HepG2 (cell line): Measurements from ENCODE around the gene GOT1. TPM values are rescaled to one million over a fixed set of nuclear protein-coding genes. Genes with fewer than 3 reads are reported as not detected.

Experiments used
- FOXA3 ChIP-seq: IDR thresholded peaks from 2 replicates; pipeline ENCODE4 v1.6.1; 2016; ENCODE audit warnings: missing genetic modification reagents, missing compliant biosample characterization
- FOXK1 ChIP-seq: sonication (generic); formaldehyde crosslinking; IDR thresholded peaks from 2 replicates; pipeline ENCODE4 v1.4.0; 2020; ENCODE audit warnings: low read depth, missing genetic modification reagents, borderline replicate concordance
- FOXO1 ChIP-seq: sonication (generic); formaldehyde crosslinking; IDR thresholded peaks from 2 replicates; pipeline ENCODE4 v1.4.0; 2020; ENCODE audit warnings: missing genetic modification reagents
- FOXP4 ChIP-seq: sonication (generic); formaldehyde crosslinking; IDR thresholded peaks from 2 replicates; pipeline ENCODE4 v1.4.0; 2020; ENCODE audit warnings: missing genetic modification reagents
- GZF1 ChIP-seq: sonication (generic); formaldehyde crosslinking; IDR thresholded peaks from 2 replicates; pipeline ENCODE4 v1.5.1; 2020; ENCODE audit warnings: mild to moderate bottlenecking, missing genetic modification reagents
- HDAC2 ChIP-seq: sonication (generic); formaldehyde crosslinking; IDR thresholded peaks from 2 replicates; pipeline ENCODE4 v1.4.0; 2020; ENCODE audit warnings: missing genetic modification reagents
- HOXA3 ChIP-seq: sonication (generic); formaldehyde crosslinking; IDR thresholded peaks from 2 replicates; pipeline ENCODE4 v1.5.0; 2020; ENCODE audit warnings: missing genetic modification reagents
- MTF1 ChIP-seq: sonication (generic); formaldehyde crosslinking; IDR thresholded peaks from 2 replicates; pipeline ENCODE4 v1.5.0; 2020; ENCODE audit warnings: missing genetic modification reagents
- PHF5A ChIP-seq: IDR thresholded peaks from one replicate; pipeline ENCODE4 v1.6.1; 2018; ENCODE audit warnings: low read depth, missing genetic modification reagents; ENCODE audit not compliant: unreplicated experiment
- PPARG ChIP-seq: conservative IDR thresholded peaks from 2 replicates; pipeline ENCODE4 v1.6.1; 2016; ENCODE audit warnings: missing biosample characterization, missing genetic modification reagents
- SIX1 ChIP-seq: sonication (generic); formaldehyde crosslinking; IDR thresholded peaks from 2 replicates; pipeline ENCODE4 v1.4.0; 2020; ENCODE audit warnings: missing genetic modification reagents, borderline replicate concordance
- SOX5 ChIP-seq: IDR thresholded peaks from 2 replicates; pipeline ENCODE4 v1.6.1; 2016; ENCODE audit warnings: borderline replicate concordance
- TARDBP ChIP-seq: sonication (generic); formaldehyde crosslinking; IDR thresholded peaks from 2 replicates; pipeline ENCODE4 v1.8.0; 2022; ENCODE audit warnings: mild to moderate bottlenecking, missing genetic modification reagents
- TGIF2 ChIP-seq: IDR thresholded peaks from 2 replicates; pipeline ENCODE4 v1.6.1; 2016; ENCODE audit warnings: control low read depth, missing compliant biosample characterization
- ZBTB8A ChIP-seq: sonication (generic); formaldehyde crosslinking; IDR thresholded peaks from 2 replicates; pipeline ENCODE4 v1.4.0; 2020; ENCODE audit warnings: mild to moderate bottlenecking, low read depth, missing genetic modification reagents, borderline replicate concordance
- ZFP37 ChIP-seq: sonication (generic); formaldehyde crosslinking; IDR thresholded peaks from 2 replicates; pipeline ENCODE4 v1.4.0; 2020; ENCODE audit warnings: missing genetic modification reagents, borderline replicate concordance
- ZMYM4 ChIP-seq: sonication (generic); formaldehyde crosslinking; IDR thresholded peaks from 2 replicates; pipeline ENCODE4 v1.8.1; 2023; ENCODE audit warnings: mild to moderate bottlenecking, missing genetic modification reagents
- ZNF512B ChIP-seq: sonication (generic); formaldehyde crosslinking; IDR thresholded peaks from 2 replicates; pipeline ENCODE4 v1.5.1; 2020; ENCODE audit warnings: missing genetic modification reagents, mild to moderate bottlenecking, borderline replicate concordance
- ZNF652 ChIP-seq: IDR thresholded peaks from 2 replicates; pipeline ENCODE4 v1.6.1; 2016; ENCODE audit warnings: low read depth, borderline replicate concordance
- ZNF709 ChIP-seq: sonication (generic); formaldehyde crosslinking; IDR thresholded peaks from 2 replicates; pipeline ENCODE4 v1.5.0; 2020; ENCODE audit warnings: mild to moderate bottlenecking, missing genetic modification reagents
- ZNF740 ChIP-seq: sonication (generic); formaldehyde crosslinking; IDR thresholded peaks from 2 replicates; pipeline ENCODE4 v1.4.0; 2020; ENCODE audit warnings: missing genetic modification reagents
- ZNF747 ChIP-seq: sonication (generic); formaldehyde crosslinking; IDR thresholded peaks from 2 replicates; pipeline ENCODE4 v1.8.1; 2023; ENCODE audit warnings: missing genetic modification reagents, mild to moderate bottlenecking, borderline replicate concordance
- ZNF850 ChIP-seq: sonication (generic); formaldehyde crosslinking; conservative IDR thresholded peaks from 2 replicates; pipeline ENCODE4 v1.9.0; 2021; ENCODE audit warnings: mild to moderate bottlenecking, missing genetic modification reagents
- ZNF878 ChIP-seq: sonication (generic); formaldehyde crosslinking; IDR thresholded peaks from 2 replicates; pipeline ENCODE4 v1.8.1; 2023; ENCODE audit warnings: mild to moderate bottlenecking, missing genetic modification reagents, moderate library complexity
- polyA plus RNA-seq, 8 experiments: library from polyadenylated mRNA; depleted of rRNA in 3 of 8; stranded (reverse) in 7 of 8; unstranded in 1 of 8; fragments of >200 nt; fragmentation: Illumina TruSeq in 4 of 8; extraction: Trizol in 4 of 8; gene quantifications; 2 replicates each; pipeline versions ENCODE4 v1.2.1 to v1.2.3, GENCODE V29; 2011 to 2016; ENCODE audit warnings: low read depth in 4 of 8, missing spikeins in 1 of 8, mixed read lengths in 1 of 8; ENCODE audit not compliant: insufficient read depth in 1 of 8
- total RNA-seq, 5 experiments: library from RNA; depleted of rRNA; stranded (reverse); fragments of >200 nt; fragmentation: Illumina TruSeq; extraction: Trizol; gene quantifications; 2 replicates each; pipeline ENCODE4 v1.2.3, GENCODE V29; 2016; ENCODE audit warnings: low read depth in 1 of 5
- TF ChIP-seq, protein P1 (sequence below): sonication (generic); formaldehyde crosslinking; IDR thresholded peaks from 2 replicates; pipeline ENCODE4 v1.8.0; 2022; ENCODE audit warnings: mild to moderate bottlenecking, missing genetic modification reagents, moderate library complexity

Gene GOT1
- total and polyA plus RNA-seq, 2 of the 13 experiments (the other 11 are each of a cell fraction or from before 2014, with no cell fraction given): 81.2 to 102 TPM

- TF ChIP-seq ZNF512B (peak; percentile 26; the same call in 1 of the 2 replicates), FOXP4 (peak; percentile 92), HDAC2 (CRISPR knock-in tag) (peak; percentile 51; the same call in 1 of the 2 replicates), ZNF747 (CRISPR knock-in tag) (no peak), TGIF2 (CRISPR knock-in tag) (no peak), FOXO1 (CRISPR knock-in tag) (peak; percentile 67; the same call in 1 of the 2 replicates), SOX5 (CRISPR knock-in tag) (peak; percentile 61; the same call in 1 of the 2 replicates), PHF5A (CRISPR knock-in tag) (peak; percentile 9), SIX1 (CRISPR knock-in tag) (0 out of 2 replicates have a peak, but pooled peaks have one; percentile 11), ZNF850 (no peak), FOXK1 (CRISPR knock-in tag) (peak; percentile 40; the same call in 1 of the 2 replicates), PPARG (CRISPR knock-in tag) (peak; percentile 32; the same call in 1 of the 2 replicates), ZNF878 (CRISPR knock-in tag) (no peak), ZBTB8A (CRISPR knock-in tag) (no peak), GZF1 (CRISPR knock-in tag) (peak; percentile 99), ZNF709 (CRISPR knock-in tag) (peak; percentile 45; the same call in 1 of the 2 replicates), ZNF652 (CRISPR knock-in tag) (peak; percentile 96), ZMYM4 (CRISPR knock-in tag) (peak; percentile 64; the same call in 1 of the 2 replicates), ZFP37 (CRISPR knock-in tag) (no peak), HOXA3 (CRISPR knock-in tag) (no peak), FOXA3 (CRISPR knock-in tag) (peak; percentile 61), TARDBP (CRISPR knock-in tag) (no peak), MTF1 (CRISPR knock-in tag) (no peak), ZNF740 (CRISPR knock-in tag) (peak; percentile 69; the same call in 1 of the 2 replicates)
- TF ChIP-seq, protein P1, sequence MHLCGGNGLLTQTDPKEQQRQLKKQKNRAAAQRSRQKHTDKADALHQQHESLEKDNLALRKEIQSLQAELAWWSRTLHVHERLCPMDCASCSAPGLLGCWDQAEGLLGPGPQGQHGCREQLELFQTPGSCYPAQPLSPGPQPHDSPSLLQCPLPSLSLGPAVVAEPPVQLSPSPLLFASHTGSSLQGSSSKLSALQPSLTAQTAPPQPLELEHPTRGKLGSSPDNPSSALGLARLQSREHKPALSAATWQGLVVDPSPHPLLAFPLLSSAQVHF (CRISPR knock-in tag): no peak
These were observed 20.4 kb upstream of the GOT1 start (continued) for GRCh38 chr10:99450624-99451498.
